Measurements from ENCODE around the gene SPINT3. TPM values are rescaled to one million over a fixed set of nuclear protein-coding genes. Genes with fewer than 3 reads are reported as not detected.
"Not testable (repeated sequence)": the region's sequence is repeated elsewhere in the genome, so short reads cannot be mapped to it uniquely, and the experiment has no call there.

The SPINT3 gene
- total and polyA plus RNA-seq, 5 donors: not detected

DNA sequence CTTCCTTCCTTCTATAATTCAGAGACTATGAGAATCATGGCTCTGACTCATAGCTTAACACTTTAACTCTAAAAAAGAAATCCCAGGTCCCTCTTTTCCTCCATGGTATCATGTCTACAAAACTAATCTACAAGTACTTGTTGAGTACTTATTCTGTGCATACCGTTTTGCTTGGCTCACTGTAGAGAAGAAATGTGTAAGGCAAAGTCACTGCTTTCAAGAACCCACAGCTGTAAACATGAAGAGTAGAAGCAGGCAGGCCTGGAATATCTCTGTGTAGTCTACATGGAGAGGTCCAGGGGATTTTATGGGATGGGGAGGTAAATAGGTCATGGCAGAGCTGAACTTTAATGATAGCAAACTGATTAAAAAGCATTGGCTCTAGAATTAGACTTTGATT, 13.8 kb downstream of the SPINT3 start:
- 22% methylated on average over 1 of the region's 1 CpG for WGBS
- Histone ChIP-seq H3K27me3 (ENCODE audit: control insufficient read depth, insufficient read depth) (no peaks in the 10 kb centered on the region), H3K27ac (ENCODE audit: low read length) (no peak overlapping the region), H3K4me3 (ENCODE audit: low read length) (no peak overlapping the region), H3K9me3 (ENCODE audit: control insufficient read depth, low read length) (no peaks in the 10 kb centered on the region), H3K4me1 (ENCODE audit: control insufficient read depth, insufficient read depth, low read length) (no peaks in the 10 kb centered on the region)
- ATAC-seq: no peak
- no peak for DNase-seq
- intact Hi-C loops (cut with DNase I): no loop called here

DNA sequence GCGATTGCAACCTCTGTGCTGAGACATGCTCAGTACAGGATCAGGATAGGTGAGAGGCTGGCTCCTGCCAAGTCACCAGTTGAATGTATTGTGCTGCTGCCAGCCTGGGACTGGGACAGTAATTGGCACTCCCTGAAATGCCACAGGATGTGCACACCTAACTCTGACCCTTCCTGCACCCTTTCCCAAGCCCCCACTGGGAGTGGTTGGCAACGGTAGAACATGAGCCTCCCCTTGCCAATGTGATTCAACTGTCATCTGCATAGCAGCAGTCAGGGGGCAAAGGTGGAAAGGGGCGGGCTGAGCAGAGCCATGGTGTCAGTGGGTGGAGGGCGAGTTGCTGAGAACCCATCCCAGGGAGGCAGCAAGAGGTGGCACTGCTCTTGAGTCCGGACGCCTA, 15.4 kb downstream of the SPINT3 start:
- no peak overlapping the region for H3K27ac ChIP-seq (ENCODE audit: low read length)
- H3K27me3 ChIP-seq (ENCODE audit: control insufficient read depth, insufficient read depth): no peaks in the 10 kb centered on the region
- DNase-seq: no peak
- H3K4me3 ChIP-seq (ENCODE audit: low read length): no peak overlapping the region
- no peaks in the 10 kb centered on the region for H3K4me1 ChIP-seq (ENCODE audit: control insufficient read depth, insufficient read depth, low read length)
- intact Hi-C loops (cut with DNase I): no loop called here
- H3K9me3 ChIP-seq (ENCODE audit: control insufficient read depth, low read length): no peaks in the 10 kb centered on the region
- no peak for ATAC-seq
- WGBS: 67% methylated on average over 6 of the region's 6 CpGs

DNA sequence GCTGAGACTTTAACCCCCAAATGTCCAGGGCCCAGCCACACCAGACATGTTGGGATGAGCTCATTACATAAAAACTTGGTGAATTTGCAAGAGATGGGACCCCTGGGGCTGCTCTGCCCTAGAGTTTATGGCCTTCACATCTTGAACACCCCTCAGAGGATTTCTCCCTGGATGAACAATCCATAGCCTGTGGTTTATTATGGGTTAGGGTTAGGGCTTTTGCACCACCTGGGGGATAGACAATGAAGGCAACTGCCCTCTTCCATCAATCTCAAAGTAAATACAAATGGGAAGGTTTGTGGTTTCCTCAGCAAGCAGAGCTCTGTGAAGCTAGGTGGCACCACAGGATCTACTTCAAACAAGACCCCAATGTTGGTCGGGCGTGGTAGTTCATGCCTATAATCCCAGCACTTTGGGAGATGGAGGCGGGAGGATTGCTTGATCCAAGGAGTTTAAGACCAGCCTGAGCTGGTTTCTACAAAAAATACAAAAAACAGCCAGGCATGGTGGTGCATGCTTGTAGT, 17.4 kb downstream of the SPINT3 start:
- H3K4me3 ChIP-seq (ENCODE audit: low read length): no peak overlapping the region
- DNase-seq (no peak), ATAC-seq (no peak)
- H3K27me3 ChIP-seq (ENCODE audit: control insufficient read depth, insufficient read depth): no peaks in the 10 kb centered on the region
- no peaks in the 10 kb centered on the region for H3K9me3 ChIP-seq (ENCODE audit: control insufficient read depth, low read length)
- no peaks in the 10 kb centered on the region for H3K4me1 ChIP-seq (ENCODE audit: control insufficient read depth, insufficient read depth, low read length)
- H3K27ac ChIP-seq (ENCODE audit: low read length): no peak overlapping the region
- 75% methylated on average over 3 of the region's 3 CpGs for WGBS
- intact Hi-C loops (cut with DNase I): no loop called here

DNA sequence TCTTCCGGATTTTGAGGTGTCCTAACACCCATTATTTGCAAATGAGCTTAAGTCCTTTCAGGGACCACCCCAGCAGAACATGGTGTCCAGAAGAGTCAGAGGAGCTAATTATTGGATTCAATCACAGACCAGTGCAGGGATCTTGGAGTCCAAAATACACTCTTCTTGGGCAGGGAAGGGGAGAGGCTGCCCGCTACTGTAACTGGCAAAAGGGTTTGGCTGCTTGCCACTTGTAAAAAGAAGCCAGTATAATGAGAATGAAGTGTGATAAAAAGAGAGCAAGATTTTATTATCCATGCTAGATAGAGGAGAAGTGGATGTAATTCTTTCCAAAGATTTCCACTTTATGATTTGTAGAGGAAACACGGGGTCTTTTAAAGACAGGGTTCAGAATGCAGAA, 19.3 kb downstream of the SPINT3 start:
- no peak for ATAC-seq
- H3K9me3 ChIP-seq (ENCODE audit: control insufficient read depth, low read length): no peaks in the 10 kb centered on the region
- intact Hi-C loops (cut with DNase I): no loop called here
- no peak overlapping the region for H3K27ac ChIP-seq (ENCODE audit: low read length)
- no peak overlapping the region for H3K4me3 ChIP-seq (ENCODE audit: low read length)
- no peaks in the 10 kb centered on the region for H3K4me1 ChIP-seq (ENCODE audit: control insufficient read depth, insufficient read depth, low read length)
- no peak for DNase-seq
- H3K27me3 ChIP-seq (ENCODE audit: control insufficient read depth, insufficient read depth): no peaks in the 10 kb centered on the region
- WGBS: 69% methylated on average over 3 of the region's 3 CpGs

DNA sequence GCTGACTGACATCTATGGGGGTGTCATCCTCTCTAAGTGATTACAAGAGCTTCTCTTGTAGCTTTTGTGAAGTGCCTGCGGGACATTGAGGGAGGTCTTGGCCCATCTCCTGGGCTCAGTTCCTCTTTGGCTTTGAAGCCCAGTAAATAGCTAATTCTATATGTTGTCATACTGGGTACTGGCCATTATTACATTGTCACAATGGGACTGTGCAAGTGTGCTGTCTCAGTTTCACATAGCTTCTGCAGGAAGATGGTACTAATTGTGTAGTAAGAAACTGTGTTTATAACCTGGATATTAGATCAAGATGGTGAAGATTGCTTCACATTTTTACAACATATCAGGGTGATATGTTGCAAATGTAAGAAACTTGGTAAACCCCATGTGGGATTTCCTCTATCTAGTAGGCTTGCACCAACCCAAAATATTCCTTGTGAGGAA, 19.9 kb downstream of the SPINT3 start:
- 76% methylated on average over 1 of the region's 1 CpG for WGBS
- intact Hi-C loops (cut with DNase I): no loop called here

DNA sequence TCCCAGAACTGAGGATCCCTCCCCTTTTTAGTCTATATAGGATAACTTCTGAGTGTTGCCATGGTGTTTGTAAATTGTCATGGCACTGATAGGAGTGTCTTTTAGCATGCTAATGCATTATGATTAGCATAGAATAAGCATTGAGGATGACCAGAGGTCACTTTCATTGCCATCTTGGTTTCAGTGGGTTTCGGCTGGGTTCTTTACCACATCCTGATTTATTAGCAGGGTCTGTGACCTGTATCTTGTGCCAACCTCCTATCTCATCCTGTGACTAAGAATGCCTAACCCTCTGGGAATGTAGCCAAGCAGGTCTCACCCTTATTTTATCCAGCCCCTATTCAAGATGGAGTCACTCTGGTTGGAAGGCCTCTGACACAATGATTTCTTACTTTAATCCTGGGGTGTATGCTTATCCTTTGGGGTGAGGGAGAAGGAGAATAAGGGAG, 26.3 kb downstream of the SPINT3 start:
- H3K27ac ChIP-seq (ENCODE audit: low read length): no peak overlapping the region
- H3K4me3 ChIP-seq (ENCODE audit: low read length): no peak overlapping the region
- H3K4me1 ChIP-seq (ENCODE audit: control insufficient read depth, insufficient read depth, low read length): no peaks in the 10 kb centered on the region
- intact Hi-C loops (cut with DNase I): no loop called here
- 55% methylated on average over 1 of the region's 1 CpG for WGBS
- ATAC-seq (no peak), DNase-seq (no peak)
- peaks cover 4% of the 10 kb centered on the region for H3K27me3 ChIP-seq (ENCODE audit: control insufficient read depth, insufficient read depth)
- H3K9me3 ChIP-seq (ENCODE audit: control insufficient read depth, low read length): no peaks in the 10 kb centered on the region

More for the DNA sequence above, 19.9 kb downstream of the SPINT3 start:
- H3K4me1 ChIP-seq (ENCODE audit: control insufficient read depth, insufficient read depth, low read length): no peaks in the 10 kb centered on the region
- no peaks in the 10 kb centered on the region for H3K9me3 ChIP-seq (ENCODE audit: control insufficient read depth, low read length)
- H3K4me3 ChIP-seq (ENCODE audit: low read length): no peak overlapping the region
- no peak overlapping the region for H3K27ac ChIP-seq (ENCODE audit: low read length)
- ATAC-seq: no peak
- H3K27me3 ChIP-seq (ENCODE audit: control insufficient read depth, insufficient read depth): no peaks in the 10 kb centered on the region
- DNase-seq: no peak

DNA sequence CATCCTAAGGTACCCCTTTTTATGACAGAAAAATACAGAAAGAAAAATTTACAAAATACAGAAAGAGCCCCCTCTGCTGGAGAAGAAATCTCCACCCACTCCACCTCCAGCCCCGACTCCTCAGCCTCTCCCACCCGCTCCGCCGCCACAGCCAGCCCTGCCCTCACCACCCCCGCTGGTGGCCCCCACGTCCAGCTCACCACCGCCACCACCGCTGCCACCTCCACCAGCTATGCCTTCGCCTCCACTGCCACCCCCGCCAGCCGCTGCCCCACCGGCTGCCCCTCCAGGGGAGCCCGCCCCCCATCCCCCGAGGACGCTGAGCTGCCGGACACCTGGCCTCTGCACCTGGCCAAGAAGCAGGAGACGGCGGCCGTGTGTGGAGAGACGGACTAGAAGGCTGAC, 28.2 kb downstream of the SPINT3 start:
- H3K27me3 ChIP-seq (ENCODE audit: control insufficient read depth, insufficient read depth): peaks cover 4% of the 10 kb centered on the region
- H3K4me1 ChIP-seq (ENCODE audit: control insufficient read depth, insufficient read depth, low read length): no peaks in the 10 kb centered on the region
- H3K4me3 ChIP-seq (ENCODE audit: low read length): no peak overlapping the region
- no peak for DNase-seq
- 18% methylated on average over 20 of the region's 20 CpGs for WGBS
- ATAC-seq: no peak
- no peak overlapping the region for H3K27ac ChIP-seq (ENCODE audit: low read length)
- no peaks in the 10 kb centered on the region for H3K9me3 ChIP-seq (ENCODE audit: control insufficient read depth, low read length)
- intact Hi-C loops (cut with DNase I): no loop called here

DNA sequence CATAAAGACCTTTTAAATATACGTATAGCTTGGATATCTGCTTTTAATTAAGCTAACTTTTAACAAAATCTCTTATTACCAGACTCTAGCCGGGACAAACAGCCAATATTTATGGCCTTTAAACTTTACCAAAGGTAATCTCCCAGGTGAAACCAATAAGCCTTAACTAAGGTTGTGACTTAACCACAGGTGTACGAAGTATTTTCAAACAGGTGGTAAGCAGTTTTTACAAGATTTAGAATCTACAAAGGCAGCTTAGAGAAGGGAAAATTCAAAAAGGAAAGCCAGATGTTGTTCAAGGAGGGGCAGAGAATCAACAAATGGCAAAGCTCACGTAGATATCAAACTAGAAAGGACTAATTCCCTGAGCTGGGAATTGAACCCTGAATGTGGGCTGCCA, 30.0 kb downstream of the SPINT3 start:
- ATAC-seq: no peak

DNA sequence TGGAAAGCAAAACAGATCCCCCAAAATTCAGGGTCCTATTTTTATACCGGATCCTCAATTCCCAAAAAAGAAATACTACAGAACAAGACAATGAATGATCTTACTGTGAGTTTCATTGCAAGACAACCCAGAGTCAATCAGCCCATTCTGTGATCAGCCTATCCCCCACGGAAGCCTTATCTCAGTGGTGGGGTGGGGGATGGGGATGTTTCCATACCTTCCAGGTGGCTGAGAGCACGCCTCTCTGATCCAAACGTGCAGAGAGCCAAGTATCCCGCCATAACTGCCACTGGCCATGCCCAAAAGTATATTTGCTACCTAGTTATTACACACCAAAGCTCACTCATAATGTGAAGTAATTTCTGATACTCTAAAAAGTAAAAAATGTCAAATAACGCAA, 30.7 kb downstream of the SPINT3 start:
- DNase-seq: no peak
- Histone ChIP-seq H3K27me3 (ENCODE audit: control insufficient read depth, insufficient read depth) (peaks cover 3% of the 10 kb centered on the region), H3K4me3 (ENCODE audit: low read length) (no peak overlapping the region), H3K4me1 (ENCODE audit: control insufficient read depth, insufficient read depth, low read length) (no peaks in the 10 kb centered on the region), H3K27ac (ENCODE audit: low read length) (no peak overlapping the region), H3K9me3 (ENCODE audit: control insufficient read depth, low read length) (no peaks in the 10 kb centered on the region)
- ATAC-seq: no peak
- intact Hi-C loops (cut with DNase I): no loop called here
- 45% methylated on average over 6 of the region's 6 CpGs for WGBS

More for the DNA sequence above, 30.0 kb downstream of the SPINT3 start:
- DNase-seq: no peak
- WGBS: 71% methylated on average over 4 of the region's 4 CpGs
- Histone ChIP-seq H3K27ac (ENCODE audit: low read length) (no peak overlapping the region), H3K4me1 (ENCODE audit: control insufficient read depth, insufficient read depth, low read length) (no peaks in the 10 kb centered on the region), H3K4me3 (ENCODE audit: low read length) (no peak overlapping the region), H3K9me3 (ENCODE audit: control insufficient read depth, low read length) (no peaks in the 10 kb centered on the region), H3K27me3 (ENCODE audit: control insufficient read depth, insufficient read depth) (peaks cover 7% of the 10 kb centered on the region)
- intact Hi-C loops (cut with DNase I): no loop called here

DNA sequence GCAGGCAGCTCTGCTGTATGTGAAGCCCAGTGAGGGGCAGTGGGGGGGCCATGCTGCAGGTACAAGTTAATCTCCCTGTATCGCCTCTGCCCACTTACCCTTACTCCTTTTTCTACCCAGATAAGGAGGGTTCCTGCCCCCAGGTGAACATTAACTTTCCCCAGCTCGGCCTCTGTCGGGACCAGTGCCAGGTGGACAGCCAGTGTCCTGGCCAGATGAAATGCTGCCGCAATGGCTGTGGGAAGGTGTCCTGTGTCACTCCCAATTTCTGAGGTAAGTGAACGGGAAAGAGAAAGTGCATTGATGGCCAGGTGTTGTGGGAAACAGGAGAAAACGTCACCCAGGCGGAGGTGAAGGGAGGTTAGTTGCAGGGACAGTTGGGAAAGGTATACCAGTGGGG, 35.6 kb downstream of the SPINT3 start:
- intact Hi-C loops (cut with DNase I): no loop called here
- ATAC-seq: no peak
- WGBS: 85% methylated on average over 7 of the region's 7 CpGs
- DNase-seq: no peak
- H3K27ac ChIP-seq (ENCODE audit: low read length): no peak overlapping the region
- no peaks in the 10 kb centered on the region for H3K4me1 ChIP-seq (ENCODE audit: control insufficient read depth, insufficient read depth, low read length)
- peaks cover 3% of the 10 kb centered on the region for H3K27me3 ChIP-seq (ENCODE audit: control insufficient read depth, insufficient read depth)
- H3K9me3 ChIP-seq (ENCODE audit: control insufficient read depth, low read length): no peaks in the 10 kb centered on the region
- H3K4me3 ChIP-seq (ENCODE audit: low read length): no peak overlapping the region

DNA sequence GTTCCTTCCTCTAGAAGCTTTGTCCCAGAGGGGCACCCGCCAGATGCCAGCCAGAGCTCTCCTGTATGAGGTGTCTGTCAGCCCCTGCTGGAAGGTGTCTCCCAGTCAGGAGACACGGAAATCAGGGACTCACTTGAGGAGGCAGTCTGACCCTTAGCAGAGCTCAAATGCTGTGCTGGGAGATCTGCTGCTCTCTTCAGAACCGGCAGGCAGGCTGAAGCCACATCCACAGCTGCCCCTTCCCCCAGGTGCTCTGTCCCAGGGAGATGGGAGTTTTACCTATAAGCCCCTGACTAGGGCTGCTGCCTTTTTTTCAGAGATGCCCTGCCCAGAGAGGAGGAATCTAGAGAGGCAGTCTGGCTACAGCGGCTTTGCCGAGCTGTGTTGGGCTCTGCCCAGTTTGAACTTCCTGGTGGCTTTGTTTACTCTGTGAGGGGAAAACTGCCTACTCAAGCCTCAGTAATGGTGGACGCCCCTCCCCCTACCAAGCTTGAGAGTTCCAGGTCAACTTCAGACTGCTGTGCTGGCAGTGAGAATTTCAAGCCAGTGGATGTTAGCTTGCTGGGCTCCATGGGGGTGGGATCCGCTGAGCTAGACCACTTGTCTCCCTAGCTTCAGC, 37.8 kb downstream of the SPINT3 start:
- WGBS: 79% methylated on average over 7 of the region's 7 CpGs
- H3K9me3 ChIP-seq (ENCODE audit: control insufficient read depth, low read length); DNase-seq; H3K27ac ChIP-seq (ENCODE audit: low read length); intact Hi-C loops (cut with DNase I); H3K4me3 ChIP-seq (ENCODE audit: low read length); H3K4me1 ChIP-seq (ENCODE audit: control insufficient read depth, insufficient read depth, low read length); ATAC-seq; H3K27me3 ChIP-seq (ENCODE audit: control insufficient read depth, insufficient read depth): not testable (repeated sequence)

DNA sequence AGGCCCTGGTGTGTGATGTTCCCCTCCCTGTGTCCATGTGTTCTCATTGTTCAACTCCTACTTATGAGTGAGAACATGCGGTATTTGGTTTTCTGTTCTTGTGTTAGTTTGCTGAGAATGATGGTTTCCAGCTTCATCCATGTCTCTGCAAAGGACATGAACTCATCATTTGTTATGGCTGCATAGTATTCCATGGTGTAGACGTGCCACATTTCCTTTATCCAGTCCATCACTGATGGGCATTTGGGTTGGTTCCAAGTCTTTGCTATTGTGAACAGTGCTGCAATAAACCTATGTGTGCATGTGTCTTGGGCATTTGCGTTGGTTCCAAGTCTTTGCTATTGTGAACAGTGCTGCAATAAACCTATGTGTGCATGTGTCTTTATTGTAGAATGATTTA, 43.1 kb downstream of the SPINT3 start:
- H3K27me3 ChIP-seq (ENCODE audit: control insufficient read depth, insufficient read depth); H3K4me3 ChIP-seq (ENCODE audit: low read length); DNase-seq; intact Hi-C loops (cut with DNase I); H3K9me3 ChIP-seq (ENCODE audit: control insufficient read depth, low read length); ATAC-seq; H3K27ac ChIP-seq (ENCODE audit: low read length); H3K4me1 ChIP-seq (ENCODE audit: control insufficient read depth, insufficient read depth, low read length): not testable (repeated sequence)
- WGBS: 63% methylated on average over 3 of the region's 3 CpGs
